Bronchial epithelial cell (primary cell): ENCODE measurements around the gene PPP2CA. TPM values are rescaled to one million over a fixed set of nuclear protein-coding genes. Genes with fewer than 3 reads are reported as not detected.
A peak's percentile ranks its signal among the peaks of the same experiment; 100 is the strongest.

Experiments
- DNase-seq: peaks from one replicate; pipeline ENCODE4 v3.0.0-alpha.2; 2010; ENCODE audit warnings: low read depth
- FAIRE-seq: peaks from 2 replicates; lab custom pipeline; 2011; peaks lifted over from hg19 to GRCh38; lab: Jason Lieb, UNC
- H3K27me3 ChIP-seq: 2 replicates; pipeline ENCODE4 v1.5.1; 2011; ENCODE audit warnings: low read length; ENCODE audit not compliant: control insufficient read depth, insufficient read depth
- H3K36me3 ChIP-seq: 2 replicates; pipeline ENCODE4 v1.5.1; 2011; ENCODE audit warnings: low read length; ENCODE audit not compliant: control insufficient read depth, insufficient read depth
- H3K4me3 ChIP-seq: 2 replicates; pipeline ENCODE4 v1.5.1; 2011; ENCODE audit warnings: mild to moderate bottlenecking, low read depth, low read length, control low read depth
- CTCF ChIP-seq: IDR thresholded peaks from 2 replicates; pipeline ENCODE4 v1.5.1; 2011; ENCODE audit warnings: mild to moderate bottlenecking, moderate library complexity, low read length, control low read depth, inconsistent platforms; ENCODE audit not compliant: insufficient read depth, severe bottlenecking
- total RNA-seq: library from RNA; depleted of rRNA; stranded (reverse); fragments of >200 nt; gene quantifications from 2 replicates; pipeline ENCODE4 v1.2.1, GENCODE V29; 2014

PPP2CA gene
- total RNA-seq, 1 donor from 2014 or later, result 133 TPM

- no peak for DNase-seq
- no peaks in the 10 kb centered on the region for H3K36me3 ChIP-seq
- FAIRE-seq, result no peak
- no peaks in the 10 kb centered on the region for H3K27me3 ChIP-seq
- no peak overlapping the region for H3K4me3 ChIP-seq
- no peak for TF ChIP-seq CTCF
These were observed 10.9 kb upstream of the PPP2CA start for GRCh38 chr5:134236820-134237219.

DNA sequence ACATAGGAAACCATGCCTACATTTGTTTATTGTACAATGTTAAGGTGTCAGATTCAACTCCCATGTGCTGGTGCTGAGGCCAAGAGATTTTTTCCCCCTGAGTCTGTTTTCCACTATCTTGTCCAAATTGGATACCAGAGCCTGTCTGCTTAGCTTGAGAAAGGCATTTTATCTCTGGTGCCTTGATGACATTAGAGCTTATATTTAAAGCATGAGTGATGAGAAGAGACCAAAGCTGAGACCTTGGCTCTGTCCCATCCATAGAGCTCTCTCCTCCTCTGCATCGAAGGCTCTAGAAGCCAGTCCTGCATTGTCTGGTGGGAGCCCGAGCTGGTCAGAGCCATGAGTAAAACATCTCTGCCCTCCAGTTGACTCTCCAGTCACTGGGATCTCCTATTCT is 10.4 kb upstream of the PPP2CA start:
- H3K4me3 ChIP-seq, result no peak overlapping the region
- no peaks in the 10 kb centered on the region for H3K36me3 ChIP-seq
- no peak for FAIRE-seq
- no peak for DNase-seq
- H3K27me3 ChIP-seq, result no peaks in the 10 kb centered on the region
- no peak for TF ChIP-seq CTCF

DNA sequence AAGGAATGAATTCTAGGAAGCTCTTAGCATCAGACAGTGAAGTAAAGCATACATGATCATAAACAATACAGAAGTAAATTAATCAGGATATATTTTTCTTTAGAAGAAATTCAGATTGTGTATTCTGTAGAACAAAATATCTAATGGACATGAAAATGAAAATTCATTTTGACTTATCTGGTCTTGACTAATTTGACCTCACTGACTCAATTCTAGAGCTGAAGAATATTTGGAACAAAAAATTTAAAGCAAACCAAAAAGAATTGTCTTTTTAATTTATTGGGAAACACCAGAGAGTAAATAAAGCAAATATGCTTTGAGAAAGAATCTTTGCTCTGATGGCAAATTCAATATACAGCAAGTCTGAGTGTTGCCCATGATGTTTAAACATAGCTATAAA is 2.8 kb upstream of the PPP2CA start:
- Histone ChIP-seq H3K4me3 (no peak overlapping the region), H3K36me3 (no peaks in the 10 kb centered on the region), H3K27me3 (no peaks in the 10 kb centered on the region)
- FAIRE-seq (no peak), DNase-seq (no peak)
- TF ChIP-seq CTCF, result no peak

GRCh38 chr5:134227776-134228175 is 1.9 kb upstream of the PPP2CA start:
- no peak for TF ChIP-seq CTCF
- Histone ChIP-seq H3K4me3 (no peak overlapping the region), H3K36me3 (no peaks in the 10 kb centered on the region), H3K27me3 (no peaks in the 10 kb centered on the region)
- no peak for DNase-seq
- FAIRE-seq, result no peak

GRCh38 chr5:134227259-134227658 is 1.4 kb upstream of the PPP2CA start:
- Histone ChIP-seq H3K36me3 (no peaks in the 10 kb centered on the region), H3K4me3 (no peak overlapping the region), H3K27me3 (no peaks in the 10 kb centered on the region)
- peak; percentile 43 for DNase-seq
- TF ChIP-seq CTCF, result peak; percentile 24
- FAIRE-seq, result no peak

GRCh38 chr5:134226441-134227192 is 744 bp upstream of the PPP2CA start:
- no peak for TF ChIP-seq CTCF
- no peaks in the 10 kb centered on the region for H3K36me3 ChIP-seq
- FAIRE-seq, result no peak
- peak; percentile 20 for DNase-seq
- no peaks in the 10 kb centered on the region for H3K27me3 ChIP-seq
- H3K4me3 ChIP-seq, result peak overlapping the region; percentile 98
